Stimulated activated CD8-positive, alpha-beta memory T cell treated with anti-CD3 and anti-CD28 coated beads, Interleukin-7, amount 100 ng/mL, for 24 hours (primary cell): ENCODE measurements around the gene APOL4.
"Not testable (repeated sequence)": the region's sequence is repeated elsewhere in the genome, so short reads cannot be mapped to it uniquely, and the experiment has no call there.

Experiments
- DNase-seq: peaks from one replicate; pipeline ENCODE4 v3.0.0-alpha.2; 2020; ENCODE audit warnings: low read depth

Gene APOL4, protein sequence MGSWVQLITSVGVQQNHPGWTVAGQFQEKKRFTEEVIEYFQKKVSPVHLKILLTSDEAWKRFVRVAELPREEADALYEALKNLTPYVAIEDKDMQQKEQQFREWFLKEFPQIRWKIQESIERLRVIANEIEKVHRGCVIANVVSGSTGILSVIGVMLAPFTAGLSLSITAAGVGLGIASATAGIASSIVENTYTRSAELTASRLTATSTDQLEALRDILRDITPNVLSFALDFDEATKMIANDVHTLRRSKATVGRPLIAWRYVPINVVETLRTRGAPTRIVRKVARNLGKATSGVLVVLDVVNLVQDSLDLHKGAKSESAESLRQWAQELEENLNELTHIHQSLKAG

GRCh38 chr22:36201630-36202319 is at the start of gene APOL4:
Gene APOL4 (minus strand): TSS chr22:36201809. CDS start chr22:36201734, 75 bp downstream.
- DNase-seq, result no peak

GRCh38 chr22:36250292-36250960 is 48.8 kb upstream of the APOL4 start:
- not testable (repeated sequence) for DNase-seq

DNA sequence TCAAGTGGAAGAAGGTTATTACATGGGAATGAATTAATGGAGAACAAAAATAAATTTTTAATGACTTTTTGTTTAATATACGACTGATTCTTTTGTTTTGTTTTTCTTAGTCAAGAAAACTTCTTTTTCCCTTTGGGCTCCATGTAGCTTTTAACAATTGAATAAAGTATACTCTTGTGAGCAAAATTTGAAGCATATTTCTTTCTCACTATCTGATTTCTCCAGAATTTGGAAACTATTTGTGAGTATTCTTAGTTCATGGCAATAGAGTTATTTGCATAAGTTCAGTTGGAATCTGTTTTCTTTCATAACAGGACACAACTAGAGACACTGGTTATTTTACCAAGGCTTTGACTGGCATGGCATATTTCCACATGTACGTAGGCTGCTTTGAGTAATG is 47.6 kb upstream of the APOL4 start:
- DNase-seq, result no peak

DNA sequence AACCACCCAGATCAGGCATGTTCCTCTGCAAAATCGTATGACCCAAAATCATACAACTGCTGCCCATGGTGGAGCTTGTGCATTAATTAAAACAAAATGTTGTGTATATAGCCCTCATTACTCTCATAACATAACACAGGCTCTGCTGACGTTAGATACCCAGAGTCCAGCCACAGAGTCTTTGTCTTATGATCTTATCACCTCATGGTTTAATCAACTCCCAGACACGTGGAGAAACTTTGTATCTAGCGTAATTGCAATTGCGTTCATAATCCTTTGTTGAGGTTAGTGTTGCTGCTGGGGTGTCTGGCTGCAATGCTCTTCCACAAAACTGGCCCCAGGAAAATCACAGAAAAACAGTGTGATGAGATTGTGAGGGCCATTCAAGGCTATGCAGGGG is 46.3 kb upstream of the APOL4 start:
- no peak for DNase-seq

GRCh38 chr22:36246718-36247117 is 45.1 kb upstream of the APOL4 start:
- DNase-seq, result no peak

GRCh38 chr22:36245805-36246356 is 44.3 kb upstream of the APOL4 start:
- no peak for DNase-seq

DNA sequence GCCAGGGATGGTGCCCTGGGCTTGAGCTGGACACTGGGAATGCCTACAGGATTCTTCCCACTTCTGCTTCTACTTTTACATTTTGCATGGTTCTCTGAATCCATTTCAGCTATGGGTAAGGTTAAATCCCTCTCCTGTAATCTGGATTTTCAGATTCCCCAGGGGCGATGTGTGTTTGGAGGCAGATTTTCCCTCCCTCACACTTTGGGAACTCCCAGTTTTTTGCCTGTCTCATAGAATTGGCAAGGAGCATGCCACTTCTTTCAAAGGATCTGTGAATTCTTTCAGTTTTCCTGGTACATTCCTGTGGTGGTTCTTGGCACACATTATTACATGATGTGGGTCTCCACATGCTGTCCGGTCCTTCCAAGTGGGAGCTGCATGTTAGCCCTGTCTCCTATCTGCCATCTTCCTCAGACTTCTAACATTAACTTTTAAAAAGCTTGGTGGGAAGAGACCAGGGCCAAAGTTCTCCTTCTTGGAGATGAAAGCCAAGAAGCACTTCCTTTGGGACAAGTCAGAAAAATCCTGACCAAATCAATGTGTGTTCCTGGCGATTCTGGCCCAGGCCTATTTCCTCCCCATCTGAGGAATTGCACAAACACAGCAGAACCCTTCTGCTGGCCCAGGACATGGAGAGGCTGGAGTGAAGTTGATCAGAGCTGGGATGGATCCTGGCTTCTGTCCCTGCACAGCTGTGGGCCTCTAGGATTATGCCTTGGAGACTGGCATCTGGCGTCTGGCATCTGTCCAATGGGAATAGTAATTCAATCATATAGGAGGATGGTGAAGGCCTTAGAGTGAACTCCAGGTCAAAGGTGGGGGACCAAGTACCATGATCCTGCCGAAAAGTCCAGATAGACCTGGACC is 43.1 kb upstream of the APOL4 start:
- no peak for DNase-seq

- DNase-seq, result no peak
Observed at GRCh38 chr22:36243986-36244385, 42.4 kb upstream of the APOL4 start.

DNA sequence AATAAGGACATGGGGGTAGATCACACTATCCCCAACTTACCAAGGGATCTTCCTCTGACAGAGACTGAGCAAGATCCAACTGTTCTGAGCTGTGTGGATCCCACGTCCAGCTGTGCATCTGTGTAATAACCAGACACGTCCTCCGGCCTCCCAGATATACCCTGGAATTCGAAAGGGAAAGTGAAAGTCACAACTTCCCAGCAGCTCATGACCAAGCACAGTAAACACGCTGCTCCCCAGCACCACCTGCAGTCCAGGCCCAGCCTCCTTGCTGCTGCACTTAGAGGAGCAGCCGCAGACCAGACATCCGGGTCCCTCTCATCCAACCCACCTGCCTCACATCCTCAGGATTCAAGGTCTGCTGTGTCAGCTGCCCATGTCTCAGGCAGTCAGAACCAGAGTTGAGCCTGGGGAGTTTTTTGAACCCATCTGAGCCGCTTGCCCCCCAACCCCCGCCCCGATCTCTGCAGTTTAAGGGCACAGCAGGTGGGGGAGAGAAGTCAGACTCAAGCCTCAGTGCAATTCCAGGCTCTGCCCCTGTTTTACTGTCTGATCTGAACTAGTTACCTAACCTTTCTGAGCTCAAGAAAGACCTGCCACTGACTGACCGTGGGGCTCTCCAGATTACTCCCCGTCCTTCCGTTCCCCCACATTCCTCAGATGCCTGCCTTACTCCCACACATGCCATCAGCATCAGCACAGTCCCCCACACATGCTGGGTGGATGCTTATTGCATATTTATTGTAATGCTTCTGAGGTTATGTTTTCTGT is 38.0 kb upstream of the APOL4 start, which contains the start of gene APOL2:
TSS of gene APOL2 (minus strand) at position 127 of the 771 bp plus-strand sequence. CDS start 6,365 bp downstream, outside the sequence.
- peak; percentile 63 for DNase-seq

GRCh38 chr22:36239150-36239400 is 37.5 kb upstream of the APOL4 start:
- no peak for DNase-seq

DNA sequence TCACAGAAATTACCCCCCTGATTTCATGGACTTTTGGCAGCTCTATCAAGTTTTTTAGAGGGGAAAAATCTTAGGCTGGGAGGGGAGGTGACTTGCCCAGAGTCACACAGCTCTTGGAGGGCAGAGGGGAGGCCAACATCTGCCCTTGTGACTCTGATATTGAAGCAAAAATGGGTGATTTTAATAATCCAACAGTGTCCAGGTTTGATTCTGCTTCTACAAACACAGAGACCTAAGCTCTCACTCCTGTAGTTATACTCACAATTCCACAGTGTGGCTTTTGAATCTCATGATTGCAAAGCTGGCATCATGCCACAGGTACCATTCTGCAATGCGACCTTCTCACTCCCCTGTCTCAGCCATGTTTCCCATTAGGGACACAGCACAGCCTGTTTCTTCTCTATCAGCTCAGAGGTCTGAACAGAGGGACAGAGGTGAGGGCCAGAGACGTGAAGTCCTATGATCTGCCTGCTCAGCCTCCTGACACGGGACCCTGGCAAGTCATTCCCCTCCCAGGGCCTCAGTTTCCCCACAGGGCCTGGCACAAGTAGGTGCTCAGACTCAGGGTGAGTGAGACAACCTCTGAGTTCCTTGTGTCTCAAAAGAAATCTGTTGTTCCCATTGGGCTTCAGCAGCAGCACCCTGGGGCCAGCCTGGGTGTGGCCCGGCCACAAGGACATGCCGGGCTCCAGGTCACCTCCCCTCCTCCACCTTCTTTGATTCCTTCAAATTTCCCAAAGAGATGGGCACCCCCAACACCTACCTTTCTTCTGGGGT is 37.0 kb upstream of the APOL4 start:
- no peak for DNase-seq

- DNase-seq, result no peak
Observed at GRCh38 chr22:36237462-36238372, 36.1 kb upstream of the APOL4 start.

GRCh38 chr22:36236388-36237319 is 35.0 kb upstream of the APOL4 start:
- no peak for DNase-seq

GRCh38 chr22:36235585-36235984 is 34.0 kb upstream of the APOL4 start:
- no peak for DNase-seq

- DNase-seq, result no peak
Observed at GRCh38 chr22:36234919-36235318, 33.3 kb upstream of the APOL4 start.

DNA sequence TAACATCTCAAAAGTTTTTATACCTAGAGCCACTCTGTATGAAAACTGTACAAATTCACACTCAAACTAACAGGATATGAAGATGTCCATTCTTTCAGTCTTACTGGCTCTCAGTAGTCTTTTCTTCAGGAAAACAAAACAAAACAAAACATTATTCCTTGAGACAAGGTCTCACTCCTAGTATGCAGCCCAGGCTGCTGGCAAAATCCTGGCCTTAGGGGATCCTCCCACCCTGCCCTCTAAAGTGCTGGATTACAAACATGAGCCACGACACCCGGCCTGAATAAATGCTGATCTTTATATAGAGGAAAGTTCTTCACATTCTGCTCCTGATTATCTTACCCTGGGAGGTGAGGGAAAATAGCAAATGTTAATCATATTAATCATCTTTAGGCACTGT is 32.6 kb upstream of the APOL4 start:
- no peak for DNase-seq

GRCh38 chr22:36233796-36234195 is 32.2 kb upstream of the APOL4 start:
- DNase-seq, result no peak
